Type B pancreatic cell (in vitro differentiated cells): ENCODE data around the gene EEF1AKMT1. TPM values are rescaled to one million over a fixed set of nuclear protein-coding genes. Genes with fewer than 3 reads are reported as not detected.

Source experiments
- DNase-seq: peaks from one replicate; pipeline ENCODE4 v3.0.0; 2021; ENCODE audit warnings: mixed read lengths; ENCODE audit not compliant: unreplicated experiment; ENCODE audit errors: extremely low spot score
- H3K27ac Mint-ChIP-seq: 2 replicates; pipeline ENCODE4 v1.8.0; 2021; ENCODE audit warnings: mild to moderate bottlenecking, mixed read lengths
- H3K27me3 Mint-ChIP-seq: 2 replicates; pipeline ENCODE4 v1.8.0; 2021; ENCODE audit warnings: mixed read lengths
- H3K36me3 Mint-ChIP-seq: 2 replicates; pipeline ENCODE4 v1.8.0; 2021; ENCODE audit warnings: mixed read lengths
- H3K4me1 Mint-ChIP-seq: one replicate; pipeline ENCODE4 v1.8.0; 2021; ENCODE audit warnings: mixed read lengths; ENCODE audit not compliant: unreplicated experiment
- H3K4me3 Mint-ChIP-seq: 2 replicates; pipeline ENCODE4 v1.8.0; 2021; ENCODE audit warnings: mild to moderate bottlenecking, mixed read lengths
- H3K9me3 Mint-ChIP-seq: 2 replicates; pipeline ENCODE4 v1.8.0; 2021; ENCODE audit warnings: mixed read lengths
- total RNA-seq: library from RNA; stranded (reverse); gene quantifications from 2 replicates; pipeline ENCODE4 v1.2.1, GENCODE V29; 2021; ENCODE audit warnings: low replicate concordance
- TF ChIP-seq, protein P1 (sequence below): fragments of 200-600 bp; sonication (generic); conservative IDR thresholded peaks from 2 replicates; pipeline ENCODE4 v1.5.0; 2021; ENCODE audit warnings: antibody characterized with exemption, mild to moderate bottlenecking

Gene EEF1AKMT1
- total RNA-seq, 1 donor from 2014 or later = 11.3 TPM

DNA sequence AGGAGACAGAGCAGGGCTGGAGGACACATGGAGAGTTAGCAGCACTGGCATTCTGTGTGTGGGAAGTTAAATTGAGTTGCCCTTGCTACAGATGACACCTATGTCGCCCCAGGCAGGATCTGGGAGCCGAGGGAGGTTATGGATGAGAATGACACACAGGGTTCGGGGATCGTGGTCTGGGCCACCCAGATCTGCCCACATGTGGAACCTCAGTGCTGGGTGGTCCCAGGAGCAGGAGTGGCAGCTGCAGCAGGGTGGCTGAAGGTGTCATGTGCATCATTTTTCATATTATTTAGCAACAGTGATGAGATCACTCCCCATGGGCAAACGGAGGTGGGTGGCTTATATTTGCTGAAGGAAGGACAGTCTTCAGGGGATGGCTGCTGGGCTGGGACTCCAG is 67.1 kb downstream of the EEF1AKMT1 start:
- DNase-seq = no peak
- Mint-ChIP-seq H3K36me3 (no peaks in the 10 kb centered on the region), H3K9me3 (no peaks in the 10 kb centered on the region), H3K4me1 (peaks cover 5% of the 10 kb centered on the region), H3K4me3 (no peak overlapping the region), H3K27me3 (peaks cover 12% of the 10 kb centered on the region), H3K27ac (no peak overlapping the region)
- TF ChIP-seq, protein P1, sequence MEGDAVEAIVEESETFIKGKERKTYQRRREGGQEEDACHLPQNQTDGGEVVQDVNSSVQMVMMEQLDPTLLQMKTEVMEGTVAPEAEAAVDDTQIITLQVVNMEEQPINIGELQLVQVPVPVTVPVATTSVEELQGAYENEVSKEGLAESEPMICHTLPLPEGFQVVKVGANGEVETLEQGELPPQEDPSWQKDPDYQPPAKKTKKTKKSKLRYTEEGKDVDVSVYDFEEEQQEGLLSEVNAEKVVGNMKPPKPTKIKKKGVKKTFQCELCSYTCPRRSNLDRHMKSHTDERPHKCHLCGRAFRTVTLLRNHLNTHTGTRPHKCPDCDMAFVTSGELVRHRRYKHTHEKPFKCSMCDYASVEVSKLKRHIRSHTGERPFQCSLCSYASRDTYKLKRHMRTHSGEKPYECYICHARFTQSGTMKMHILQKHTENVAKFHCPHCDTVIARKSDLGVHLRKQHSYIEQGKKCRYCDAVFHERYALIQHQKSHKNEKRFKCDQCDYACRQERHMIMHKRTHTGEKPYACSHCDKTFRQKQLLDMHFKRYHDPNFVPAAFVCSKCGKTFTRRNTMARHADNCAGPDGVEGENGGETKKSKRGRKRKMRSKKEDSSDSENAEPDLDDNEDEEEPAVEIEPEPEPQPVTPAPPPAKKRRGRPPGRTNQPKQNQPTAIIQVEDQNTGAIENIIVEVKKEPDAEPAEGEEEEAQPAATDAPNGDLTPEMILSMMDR = no peak

DNA sequence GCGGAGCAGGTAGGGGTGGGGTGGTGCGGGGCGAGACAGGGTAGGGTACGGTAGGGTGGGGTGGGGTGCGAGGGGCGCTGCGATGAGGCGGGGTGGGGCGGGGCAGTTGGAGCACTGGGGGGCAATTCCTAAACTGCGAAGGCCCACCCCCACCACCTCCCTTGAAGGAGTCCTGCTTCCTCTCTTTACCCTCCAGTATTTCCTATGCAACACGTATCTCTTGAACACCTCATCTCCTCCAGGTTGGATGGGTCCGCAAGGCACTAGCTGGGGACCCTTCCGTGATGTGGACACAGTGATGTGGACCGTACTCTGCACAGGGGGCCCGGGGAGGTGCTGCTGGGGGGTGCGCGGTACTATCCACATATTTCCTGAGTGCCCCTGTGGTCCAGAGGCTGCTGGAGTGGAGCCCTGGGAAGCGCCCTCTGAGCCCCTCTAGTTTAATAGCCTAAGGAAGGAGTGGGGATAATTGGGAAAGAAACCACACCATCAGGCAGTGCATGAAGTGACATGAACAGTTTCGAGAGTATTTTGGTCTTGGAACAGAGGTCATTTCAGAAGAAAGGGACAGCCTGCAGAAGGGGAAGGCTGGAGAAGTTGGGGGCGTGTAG is 69.2 kb downstream of the EEF1AKMT1 start:
- no peak for DNase-seq
- Mint-ChIP-seq H3K27me3 (peaks cover 21% of the 10 kb centered on the region), H3K27ac (no peak overlapping the region), H3K36me3 (no peaks in the 10 kb centered on the region), H3K9me3 (no peaks in the 10 kb centered on the region), H3K4me3 (peak overlapping the region; percentile 80), H3K4me1 (peaks cover 12% of the 10 kb centered on the region)
- TF ChIP-seq, protein P1 = no peak

DNA sequence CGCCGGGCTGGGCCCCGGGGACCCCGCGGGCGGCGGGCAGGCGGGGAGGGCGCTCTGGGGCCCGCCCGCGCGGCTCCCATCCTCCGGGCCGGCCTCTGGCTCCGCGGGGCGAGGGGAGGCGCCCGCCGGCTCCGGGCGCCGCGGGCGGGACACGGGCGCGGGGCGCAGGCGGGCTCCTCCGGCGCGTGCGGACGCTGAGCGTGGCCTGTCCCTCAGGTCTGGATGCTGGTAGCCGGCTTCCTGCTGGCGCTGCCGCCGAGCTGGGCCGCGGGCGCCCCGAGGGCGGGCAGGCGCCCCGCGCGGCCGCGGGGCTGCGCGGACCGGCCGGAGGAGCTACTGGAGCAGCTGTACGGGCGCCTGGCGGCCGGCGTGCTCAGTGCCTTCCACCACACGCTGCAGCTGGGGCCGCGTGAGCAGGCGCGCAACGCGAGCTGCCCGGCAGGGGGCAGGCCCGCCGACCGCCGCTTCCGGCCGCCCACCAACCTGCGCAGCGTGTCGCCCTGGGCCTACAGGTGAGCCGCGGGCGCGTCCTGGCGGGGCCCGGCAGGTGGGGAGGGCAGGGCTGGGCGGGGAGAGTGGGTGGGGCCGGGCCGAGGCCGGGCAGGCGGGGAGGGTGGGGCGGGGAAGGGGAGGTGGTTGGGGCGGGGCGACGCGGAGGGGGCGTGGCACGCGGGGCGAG is 69.8 kb downstream of the EEF1AKMT1 start:
- Mint-ChIP-seq H3K4me3 (no peak overlapping the region), H3K9me3 (no peaks in the 10 kb centered on the region), H3K4me1 (peaks cover 12% of the 10 kb centered on the region), H3K27ac (no peak overlapping the region), H3K27me3 (peaks cover 24% of the 10 kb centered on the region), H3K36me3 (no peaks in the 10 kb centered on the region)
- DNase-seq = peak; percentile 86
- TF ChIP-seq, protein P1 = peak; percentile 77

DNA sequence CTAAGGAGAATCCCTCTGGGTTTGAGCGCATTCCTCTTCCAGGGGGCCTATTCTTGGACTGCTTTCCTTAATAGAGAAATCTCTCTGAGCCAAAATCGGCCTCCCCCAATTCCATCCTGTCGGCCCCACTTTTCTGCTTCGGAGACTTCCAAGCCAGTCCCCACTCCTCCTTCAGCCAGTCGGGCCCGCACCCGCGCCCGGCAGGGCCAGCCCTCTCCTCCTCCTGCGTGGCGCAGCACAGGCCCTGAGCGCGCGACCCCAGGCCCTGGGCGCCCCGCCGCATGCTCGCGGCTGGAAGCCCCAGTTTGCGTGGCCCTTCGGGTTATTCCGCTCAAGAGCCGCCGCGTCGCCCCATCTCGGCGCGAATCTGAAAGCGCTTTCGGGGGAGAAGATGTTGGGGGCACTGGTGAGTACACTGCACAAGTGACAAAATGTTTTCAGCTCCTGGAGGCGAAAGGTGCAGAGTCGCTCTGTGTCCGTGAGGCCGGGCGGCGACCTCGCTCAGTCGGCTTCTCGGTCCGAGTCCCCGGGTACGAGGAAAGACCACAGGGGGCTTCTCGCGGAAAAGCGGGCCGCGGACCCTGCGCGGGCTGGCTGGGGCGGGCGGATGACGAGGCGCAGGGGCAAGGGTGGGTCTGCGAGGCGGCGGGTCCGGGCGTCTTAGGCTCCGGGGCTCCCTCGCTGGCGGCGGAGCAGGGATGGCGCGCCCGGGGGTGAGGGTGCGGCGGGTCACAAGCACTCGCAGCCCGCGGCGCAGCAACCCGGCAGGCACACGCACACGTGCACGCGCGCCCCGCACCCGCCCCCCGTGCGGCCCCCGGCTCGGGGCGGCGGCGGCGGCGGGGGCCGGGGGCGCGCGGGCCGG is 70.6 kb downstream of the EEF1AKMT1 start, which contains the start of gene IL17D:
Gene IL17D (plus strand): TSS at position 785 of the 865 bp plus-strand sequence. CDS start 303 bp downstream, outside the sequence.
- H3K27me3 Mint-ChIP-seq = peaks cover 24% of the 10 kb centered on the region
- DNase-seq = no peak
- H3K36me3 Mint-ChIP-seq = no peaks in the 10 kb centered on the region
- no peaks in the 10 kb centered on the region for H3K9me3 Mint-ChIP-seq
- peak within 1 kb of the TSS; percentile 93 for H3K4me3 Mint-ChIP-seq
- peak within 1 kb of the TSS; percentile 60 for H3K27ac Mint-ChIP-seq
- TF ChIP-seq, protein P1 = peak; percentile 25
- H3K4me1 Mint-ChIP-seq = peaks cover 12% of the 10 kb centered on the region

DNA sequence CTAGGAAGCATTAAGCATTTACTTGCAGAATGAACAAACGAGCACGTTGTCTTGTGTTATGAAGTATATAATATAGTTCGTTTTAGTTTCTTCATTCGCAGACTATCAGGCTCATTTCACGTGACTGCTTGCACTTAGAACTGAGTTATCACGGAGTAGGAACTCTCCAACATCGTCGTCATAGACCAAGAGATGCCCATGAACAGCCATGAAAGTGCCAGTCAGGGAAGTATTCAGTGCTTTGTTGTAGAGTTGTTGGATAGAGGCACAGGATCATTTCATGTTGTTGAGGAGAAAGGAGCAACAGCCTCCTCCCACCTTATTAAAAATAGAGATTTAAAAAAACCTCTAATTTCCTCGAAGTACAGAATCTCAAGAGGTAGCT is 71.2 kb downstream of the EEF1AKMT1 start:
- TF ChIP-seq, protein P1 = no peak
- peak overlapping the region; percentile 60 for H3K27ac Mint-ChIP-seq
- H3K4me3 Mint-ChIP-seq = peak overlapping the region; percentile 93
- peaks cover 24% of the 10 kb centered on the region for H3K27me3 Mint-ChIP-seq
- no peaks in the 10 kb centered on the region for H3K36me3 Mint-ChIP-seq
- no peaks in the 10 kb centered on the region for H3K9me3 Mint-ChIP-seq
- peaks cover 12% of the 10 kb centered on the region for H3K4me1 Mint-ChIP-seq
- no peak for DNase-seq
